ENCODE measurements around the gene SEMA5B. TPM values are rescaled to one million over a fixed set of nuclear protein-coding genes. Genes with fewer than 3 reads are reported as not detected.

The SEMA5B gene
- total and polyA plus RNA-seq, 4 donors, result 0.20 to 1.1 (median 0.23) TPM

GRCh38 chr3:122882361-122882947, 145.1 kb downstream of the SEMA5B start:
- TF ChIP-seq RXRA (IDR thresholded peaks at IDR 0.05), result no peak
- TF ChIP-seq HNF4A (conservative IDR thresholded peaks at IDR 0.05), result no peak
- no peak for TF ChIP-seq SP1 (IDR thresholded peaks at IDR 0.05)
- no peak for TF ChIP-seq ATF3 (IDR thresholded peaks at IDR 0.05)
- TF ChIP-seq REST (IDR thresholded peaks at IDR 0.05), result no peak
- no peak for TF ChIP-seq EGR1 (IDR thresholded peaks at IDR 0.05; ENCODE audit: low read depth in 2 of 2)
- no peak for TF ChIP-seq ZBTB33 (IDR thresholded peaks at IDR 0.05)
- no peak for TF ChIP-seq JUND (IDR thresholded peaks at IDR 0.05)
- TF ChIP-seq TAF1 (conservative IDR thresholded peaks at IDR 0.05), result no peak
- WGBS, result 96% methylated on average over 2 of the region's 2 CpGs
- Histone ChIP-seq H3K9ac (ENCODE audit: low read depth in 1 of 2, low read length in 2 of 2) (no peak overlapping the region), H3K36me3 (ENCODE audit: control insufficient read depth in 4 of 4, insufficient read depth in 3 of 4, low read depth in 1 of 4, low read length in 3 of 4) (peaks cover 0 to 10% (median 3%) of the 10 kb centered on the region in 4 donors), H3K4me3 (ENCODE audit: low read depth in 1 of 3, low read length in 3 of 3) (no peak overlapping the region), H3K27ac (ENCODE audit: low read depth in 1 of 2, low read length in 2 of 2) (no peak overlapping the region), H3K9me3 (ENCODE audit: control insufficient read depth in 4 of 4, low read length in 3 of 4) (no peaks in the 10 kb centered on the region), H3K4me1 (ENCODE audit: control insufficient read depth in 4 of 4, insufficient read depth in 4 of 4, low read length in 3 of 4) (no peaks in the 10 kb centered on the region), H3K27me3 (ENCODE audit: control insufficient read depth in 4 of 4, insufficient read depth in 4 of 4, low read length in 3 of 4) (no peaks in the 10 kb centered on the region)
- DNase-seq (ENCODE audit: low spot score), result no peak

- no peak overlapping the region for H3K4me3 ChIP-seq (ENCODE audit: low read depth in 1 of 3, low read length in 3 of 3)
- H3K27ac ChIP-seq (ENCODE audit: low read depth in 1 of 2, low read length in 2 of 2), result no peak overlapping the region
- peaks cover 0 to 10% (median 3%) of the 10 kb centered on the region in 4 donors for H3K36me3 ChIP-seq (ENCODE audit: control insufficient read depth in 4 of 4, insufficient read depth in 3 of 4, low read depth in 1 of 4, low read length in 3 of 4)
- no peak for DNase-seq (ENCODE audit: low spot score)
- no peaks in the 10 kb centered on the region for H3K27me3 ChIP-seq (ENCODE audit: control insufficient read depth in 4 of 4, insufficient read depth in 4 of 4, low read length in 3 of 4)
- no peaks in the 10 kb centered on the region for H3K9me3 ChIP-seq (ENCODE audit: control insufficient read depth in 4 of 4, low read length in 3 of 4)
- H3K9ac ChIP-seq (ENCODE audit: low read depth in 1 of 2, low read length in 2 of 2), result no peak overlapping the region
- WGBS, result 82% methylated on average over 4 of the region's 4 CpGs
- H3K4me1 ChIP-seq (ENCODE audit: control insufficient read depth in 4 of 4, insufficient read depth in 4 of 4, low read length in 3 of 4), result no peaks in the 10 kb centered on the region
- TF ChIP-seq MAX (IDR thresholded peaks at IDR 0.05) (no peak), FOXA2 (IDR thresholded peaks at IDR 0.05) (no peak), SP1 (IDR thresholded peaks at IDR 0.05) (no peak), REST (IDR thresholded peaks at IDR 0.05) (no peak), EGR1 (IDR thresholded peaks at IDR 0.05; ENCODE audit: low read depth in 2 of 2) (no peak), NR2F2 (IDR thresholded peaks at IDR 0.05) (no peak), HNF4A (conservative IDR thresholded peaks at IDR 0.05) (no peak), RAD21 (IDR thresholded peaks at IDR 0.05) (no peak), RXRA (IDR thresholded peaks at IDR 0.05) (no peak), ZBTB33 (IDR thresholded peaks at IDR 0.05) (no peak), FOXA1 (IDR thresholded peaks at IDR 0.05) (no peak), JUND (IDR thresholded peaks at IDR 0.05) (no peak), YY1 (IDR thresholded peaks at IDR 0.05) (no peak), CTCF (IDR thresholded peaks at IDR 0.05; ENCODE audit: low read depth, low read length, missing input control) (no peak), GABPA (IDR thresholded peaks at IDR 0.05 in 1 of 2, conservative IDR thresholded peaks at IDR 0.05 in 1 of 2) (no peak), TAF1 (conservative IDR thresholded peaks at IDR 0.05) (no peak), HNF4G (IDR thresholded peaks at IDR 0.05) (no peak)
Observed at GRCh38 chr3:122880624-122881023, 146.9 kb downstream of the SEMA5B start.

All from liver (tissue), 9 donors.